GM19043 (cell line): ENCODE measurements around the gene DNAJB2.
A peak's percentile ranks its signal among the peaks of the same experiment; 100 is the strongest.

ENCODE experiments used
- ATAC-seq: cut with Tn5 transposase; IDR thresholded peaks from one replicate; pipeline ENCODE4 v1.9.1; 2021; ENCODE audit warnings: low read depth; ENCODE audit not compliant: unreplicated experiment

DNAJB2 gene

GRCh38 chr2:219279151-219279915 is at the start of gene DNAJB2:
DNAJB2 (plus strand) TSS chr2:219279366; CDS start chr2:219279834, 468 bp downstream.
- peak; percentile 85 for ATAC-seq

DNA sequence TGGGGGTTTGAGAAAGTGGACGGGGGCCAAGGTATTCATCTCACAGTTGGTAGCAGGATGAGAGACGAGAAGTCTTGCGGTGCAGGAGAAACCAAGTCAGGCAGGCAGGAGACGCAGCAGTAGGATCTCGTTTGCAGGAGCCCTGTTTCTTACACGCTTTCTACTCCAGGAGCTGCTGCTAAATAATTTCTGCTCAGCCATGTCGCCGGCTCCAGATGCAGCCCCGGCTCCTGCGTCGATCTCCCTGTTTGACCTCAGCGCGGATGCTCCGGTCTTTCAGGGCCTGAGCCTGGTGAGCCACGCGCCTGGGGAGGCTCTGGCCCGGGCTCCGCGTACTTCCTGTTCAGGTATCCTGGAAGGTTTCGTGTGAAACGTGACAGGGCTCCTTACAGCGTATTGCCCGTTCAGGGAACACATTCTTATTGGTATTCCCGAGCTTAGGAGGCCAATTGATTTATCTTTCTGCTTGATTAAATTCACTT is 49.1 kb upstream of the DNAJB2 start:
- ATAC-seq: no peak

DNA sequence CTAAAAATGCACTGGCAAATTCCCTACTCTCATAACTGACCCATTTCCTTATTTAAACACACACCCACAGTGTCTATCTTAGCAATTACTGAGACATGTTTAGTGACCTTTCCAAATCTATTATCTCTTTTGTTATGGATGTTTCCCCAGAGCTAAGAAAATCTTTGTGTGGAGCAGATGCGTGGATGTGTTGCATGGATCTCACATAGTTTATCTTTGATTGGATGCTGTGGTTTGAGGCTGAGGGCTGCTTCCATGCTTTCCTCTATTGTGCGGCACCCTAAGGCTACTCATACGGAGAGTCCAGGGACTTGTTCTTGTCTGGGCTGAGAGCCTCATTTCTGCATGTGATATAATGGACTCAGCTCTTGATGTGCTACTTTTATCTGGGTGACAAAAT is 44.8 kb upstream of the DNAJB2 start:
- ATAC-seq: no peak

GRCh38 chr2:219243291-219243761 is 35.8 kb upstream of the DNAJB2 start:
- no peak for ATAC-seq

DNA sequence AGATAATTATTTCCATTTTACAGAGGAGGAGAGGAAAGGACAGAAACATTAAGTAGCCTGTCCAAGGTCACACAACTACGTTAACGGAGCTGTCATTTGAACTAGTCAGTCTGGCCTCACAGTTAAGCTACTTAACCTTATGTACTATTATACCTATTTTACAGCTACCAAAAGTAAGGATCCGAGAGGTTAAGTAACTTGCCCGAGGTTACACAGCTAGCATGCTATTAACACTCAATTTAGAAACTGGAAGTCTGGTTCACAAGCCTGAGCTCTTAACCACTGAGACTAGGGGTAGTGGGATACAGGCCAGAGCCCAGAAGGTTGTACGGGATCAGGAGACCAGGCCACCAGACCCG is 34.4 kb upstream of the DNAJB2 start:
- no peak for ATAC-seq

DNA sequence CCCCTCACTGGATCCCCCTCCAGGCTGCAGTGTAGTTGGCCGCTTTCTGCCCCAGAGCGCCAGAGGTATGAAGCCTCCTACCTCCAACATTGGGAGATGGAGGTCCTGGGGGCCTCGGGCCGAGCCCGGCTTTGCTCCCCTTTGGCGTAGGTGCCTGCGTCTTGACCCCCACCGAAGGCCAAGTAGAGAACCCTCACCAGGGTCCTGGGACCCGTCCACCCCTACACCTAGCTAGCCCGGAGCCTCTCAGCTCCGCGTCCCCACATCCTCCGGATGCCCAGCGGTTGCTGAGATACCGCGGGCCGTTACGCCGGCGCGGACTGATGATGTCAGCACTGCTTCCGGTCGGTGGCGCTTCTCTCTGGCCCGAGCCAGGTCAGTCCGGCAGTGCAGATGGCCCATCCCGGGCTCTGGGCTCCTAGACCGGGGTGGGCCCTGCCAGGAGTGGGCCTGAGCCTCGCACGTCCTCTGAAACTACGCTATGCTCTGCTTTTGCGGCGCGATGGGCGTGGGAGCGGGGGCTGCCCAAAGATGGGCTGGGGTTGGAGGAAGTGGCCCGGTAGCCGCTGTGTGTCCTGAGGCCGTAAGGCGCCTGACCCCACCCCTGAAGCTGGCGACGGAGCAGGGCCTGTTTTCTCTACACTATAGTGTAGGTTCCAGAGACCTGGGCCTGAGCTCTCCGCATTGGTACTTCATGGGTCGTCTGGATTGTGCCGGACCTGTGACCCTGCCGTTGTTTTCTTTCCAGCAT is 33.8 kb upstream of the DNAJB2 start, which contains the start of the genes GLB1L and STK16:
Gene GLB1L, minus strand, starts transcription at position 297 of the 751 bp plus-strand sequence. CDS start 1,871 bp downstream, outside the sequence.
Gene STK16, plus strand, starts transcription at position 332 of the 751 bp plus-strand sequence. CDS start 521 bp downstream, outside the sequence.
- ATAC-seq: peak; percentile 58

DNA sequence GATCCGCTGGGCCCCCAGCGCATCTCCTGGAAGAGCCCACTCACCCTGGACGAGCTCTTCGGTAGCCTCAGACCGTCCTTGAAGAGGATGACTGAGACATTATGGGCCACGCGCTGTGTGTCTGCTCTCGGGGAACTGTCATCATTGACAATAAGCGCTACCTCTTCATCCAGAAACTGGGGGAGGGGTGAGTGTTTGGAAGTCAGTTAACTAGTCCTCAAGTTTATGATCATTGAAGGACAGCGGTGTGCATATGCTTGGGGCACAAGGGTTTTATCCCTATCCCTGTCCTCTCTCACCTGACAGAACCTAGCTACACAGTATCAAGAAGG is 33.3 kb upstream of the DNAJB2 start:
- ATAC-seq: no peak

GRCh38 chr2:219246559-219246958 is 32.6 kb upstream of the DNAJB2 start:
- no peak for ATAC-seq

DNA sequence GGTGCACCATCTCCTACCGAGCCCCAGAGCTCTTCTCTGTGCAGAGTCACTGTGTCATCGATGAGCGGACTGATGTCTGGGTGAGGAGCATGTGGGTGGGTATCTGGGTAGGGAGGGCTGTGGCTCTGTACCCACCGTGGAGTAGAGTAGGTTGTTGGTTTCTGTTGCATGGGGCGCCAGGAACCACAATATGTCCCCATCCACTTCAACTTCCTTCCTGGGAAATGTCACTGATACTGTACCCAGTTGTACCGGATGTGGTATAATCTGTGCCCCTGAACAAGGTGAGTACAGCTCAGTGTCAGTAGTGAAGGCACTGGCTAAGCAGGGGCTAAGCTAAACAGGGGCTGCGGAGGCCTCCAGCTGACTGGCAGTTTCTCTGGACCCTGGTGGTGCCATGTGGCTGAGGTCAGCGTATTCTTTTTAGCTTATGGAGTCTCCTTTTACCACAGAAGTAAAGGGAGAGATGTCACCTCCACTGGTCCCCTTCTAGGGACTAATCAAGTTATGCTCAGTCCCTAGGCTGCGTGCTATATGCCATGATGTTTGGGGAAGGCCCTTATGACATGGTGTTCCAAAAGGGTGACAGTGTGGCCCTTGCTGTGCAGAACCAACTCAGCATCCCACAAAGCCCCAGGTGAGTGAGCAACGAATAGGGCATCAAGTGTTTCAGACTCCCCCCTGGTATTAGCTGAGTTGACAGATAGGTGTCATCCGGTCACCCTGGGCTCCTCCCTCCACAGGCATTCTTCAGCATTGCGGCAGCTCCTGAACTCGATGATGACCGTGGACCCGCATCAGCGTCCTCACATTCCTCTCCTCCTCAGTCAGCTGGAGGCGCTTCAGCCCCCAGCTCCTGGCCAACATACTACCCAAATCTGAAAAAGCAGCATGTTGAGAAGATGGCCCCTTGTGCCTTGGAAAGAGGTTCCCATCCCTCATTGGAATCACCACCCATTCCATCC is 31.2 kb upstream of the DNAJB2 start:
- ATAC-seq: no peak

GRCh38 chr2:219248845-219249202 is 30.3 kb upstream of the DNAJB2 start:
- no peak for ATAC-seq

DNA sequence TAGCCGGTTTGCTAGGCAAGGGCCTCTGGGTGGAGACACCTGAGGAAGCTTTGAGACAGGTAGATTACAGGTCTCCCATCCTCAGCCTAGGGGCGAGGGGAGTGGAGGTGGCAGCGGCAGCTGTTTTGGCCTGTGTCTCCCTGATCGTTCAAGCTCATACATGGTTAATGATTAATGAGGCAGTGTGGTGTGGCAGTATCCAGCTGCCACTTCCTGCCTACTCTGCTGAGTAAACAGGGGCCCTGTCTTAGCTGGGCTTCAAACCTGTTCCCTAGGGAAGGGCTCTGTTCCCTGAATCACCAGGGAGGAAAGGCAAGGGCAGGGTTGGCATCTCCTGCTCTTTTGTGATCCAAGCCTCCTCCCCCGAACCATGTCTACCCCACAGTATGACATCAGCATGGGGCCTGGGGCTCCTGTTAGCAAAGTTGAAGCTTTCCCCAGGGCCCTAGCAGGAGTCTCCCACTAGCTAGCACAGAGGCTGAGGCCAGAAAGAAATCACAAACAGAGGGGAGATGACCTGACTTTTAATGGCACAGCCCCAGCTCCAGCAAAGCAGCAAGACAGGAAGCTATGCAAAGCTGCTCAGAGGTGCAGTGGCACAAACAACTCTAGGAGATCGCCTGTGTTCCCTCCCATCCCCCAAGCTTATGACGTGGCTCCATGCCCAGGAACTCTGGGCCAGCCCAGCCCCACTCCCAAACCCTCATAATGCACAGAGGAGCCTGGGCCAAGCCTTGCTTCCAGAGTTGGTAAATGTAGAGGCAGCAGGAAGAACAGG is 29.8 kb upstream of the DNAJB2 start:
- peak; percentile 41 for ATAC-seq

DNA sequence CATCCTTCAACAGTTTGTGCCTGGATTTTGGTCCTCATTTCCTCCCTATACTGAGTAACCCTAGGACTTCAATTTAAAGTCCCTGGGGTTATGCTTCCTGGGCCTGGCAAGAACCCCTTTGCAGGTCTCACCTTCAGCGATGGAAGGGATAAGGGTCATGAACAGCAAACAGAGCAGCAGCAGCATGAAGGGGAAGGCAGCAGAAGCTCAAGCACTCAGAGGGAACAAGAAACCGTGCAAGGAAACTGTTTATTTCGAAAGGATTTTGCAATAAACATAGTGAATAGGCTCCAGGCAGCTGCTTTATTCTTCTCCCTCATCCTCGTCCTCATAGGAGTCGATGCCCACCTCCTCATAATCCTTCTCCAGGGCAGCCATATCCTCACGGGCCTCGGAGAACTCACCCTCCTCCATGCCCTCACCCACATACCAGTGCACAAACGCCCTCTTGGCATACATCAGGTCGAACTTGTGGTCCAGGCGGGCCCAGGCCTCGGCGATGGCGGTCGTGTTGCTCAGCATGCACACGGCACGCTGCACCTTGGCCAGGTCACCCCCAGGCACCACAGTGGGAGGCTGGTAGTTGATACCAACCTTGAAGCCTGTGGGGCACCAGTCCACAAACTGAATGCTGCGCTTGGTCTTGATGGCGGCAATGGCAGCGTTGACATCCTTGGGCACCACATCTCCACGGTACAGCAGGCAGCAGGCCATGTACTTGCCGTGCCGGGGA is 29.0 kb upstream of the DNAJB2 start:
- ATAC-seq: no peak

DNA sequence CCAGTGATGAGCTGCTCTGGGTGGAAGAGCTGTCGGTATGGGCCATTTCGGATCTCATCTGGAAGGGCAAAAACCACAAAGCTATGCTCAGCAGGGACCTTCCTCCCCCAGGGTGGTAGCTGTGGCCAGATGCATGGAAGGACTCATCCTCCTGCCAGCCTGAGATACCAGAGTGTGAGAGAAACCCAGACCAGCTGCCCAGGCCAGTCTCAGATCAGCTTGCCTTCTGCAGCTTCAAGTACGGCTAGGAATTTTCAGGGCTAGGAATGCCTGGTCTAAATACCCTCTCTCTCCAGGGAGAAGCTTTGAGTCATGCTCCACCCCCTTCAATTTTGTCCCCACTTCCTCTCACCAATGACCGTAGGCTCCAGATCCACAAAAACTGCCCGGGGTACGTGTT is 27.5 kb upstream of the DNAJB2 start:
- ATAC-seq: no peak

DNA sequence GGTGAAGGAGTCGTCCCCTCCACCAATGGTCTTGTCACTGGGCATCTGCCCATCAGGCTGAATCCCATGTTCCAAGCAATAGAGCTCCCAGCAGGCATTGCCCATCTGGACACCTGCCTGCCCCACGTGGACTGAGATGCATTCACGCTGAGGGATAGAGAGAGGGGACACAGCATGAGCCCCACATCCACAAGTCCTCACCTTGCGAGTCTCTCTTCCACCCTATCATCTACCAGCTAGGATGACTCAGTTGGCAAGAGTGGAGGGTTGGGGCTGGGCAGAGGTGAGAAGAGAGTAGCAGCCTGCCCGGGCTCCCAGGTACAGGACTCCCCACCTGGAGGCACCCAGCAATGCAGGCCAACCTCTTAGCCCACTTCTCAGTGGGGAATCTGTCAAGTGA is 27.1 kb upstream of the DNAJB2 start:
- no peak for ATAC-seq

DNA sequence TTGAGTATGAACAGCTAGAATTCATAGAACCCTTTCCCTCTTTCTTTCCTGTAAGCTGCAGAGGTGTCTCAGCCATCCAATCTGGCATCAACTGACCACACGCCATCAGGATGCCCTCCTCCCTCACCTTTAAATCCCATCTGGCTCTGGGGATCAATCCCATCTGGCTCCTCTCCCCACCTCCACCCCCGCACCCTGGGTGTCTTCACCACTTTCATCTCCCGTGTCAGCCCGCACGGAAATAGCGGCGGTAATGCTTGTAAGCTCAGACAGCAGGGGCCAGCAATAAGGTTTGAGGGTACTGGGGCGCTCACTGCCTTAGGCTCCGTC is 26.6 kb upstream of the DNAJB2 start:
- no peak for ATAC-seq

DNA sequence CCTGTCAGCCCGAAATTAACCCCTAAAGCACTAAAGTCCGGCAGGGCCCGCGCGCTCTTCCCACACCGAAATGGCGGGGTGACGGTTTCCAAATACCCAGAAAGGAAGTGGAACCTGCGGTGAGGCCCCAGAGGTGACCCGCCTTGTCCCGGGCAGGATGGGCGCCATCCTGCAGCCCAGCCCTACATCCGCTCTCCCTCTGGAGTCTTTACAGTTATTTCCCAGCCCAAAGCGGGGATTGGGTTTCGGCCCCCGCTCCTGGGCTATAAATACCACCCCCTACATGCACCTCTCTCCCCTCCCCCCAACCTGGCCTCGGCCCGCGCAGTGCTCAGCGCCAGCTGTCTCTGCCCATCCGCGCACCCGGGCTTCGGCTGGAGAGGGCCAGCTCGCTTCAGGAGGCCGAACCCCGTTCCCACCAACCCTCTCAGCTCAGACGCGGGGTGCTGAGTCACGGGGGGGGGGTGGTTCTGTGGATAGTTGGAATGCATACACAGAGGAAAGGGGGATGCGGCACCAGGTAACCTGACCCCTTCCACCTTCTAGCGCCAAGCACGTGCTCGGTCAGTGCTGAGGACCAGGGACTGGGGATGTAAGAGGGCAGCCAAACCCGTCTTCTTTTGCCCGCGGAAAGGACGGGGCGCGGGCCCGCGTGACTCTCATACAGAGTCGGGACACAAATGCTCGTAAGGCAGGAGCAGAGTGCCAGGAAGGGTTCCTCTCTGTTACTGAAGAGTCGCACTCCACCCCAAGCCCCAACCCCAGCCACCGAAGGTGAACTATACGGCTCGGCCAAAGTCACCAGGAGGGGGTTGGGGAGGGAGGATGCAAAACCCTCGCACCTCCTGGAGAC is 26.0 kb upstream of the DNAJB2 start, which contains the start of gene TUBA4B:
Gene TUBA4B, plus strand, starts transcription at position 344 of the 853 bp plus-strand sequence. Its CDS starts 165 bp downstream, at position 509.
- ATAC-seq: no peak

DNA sequence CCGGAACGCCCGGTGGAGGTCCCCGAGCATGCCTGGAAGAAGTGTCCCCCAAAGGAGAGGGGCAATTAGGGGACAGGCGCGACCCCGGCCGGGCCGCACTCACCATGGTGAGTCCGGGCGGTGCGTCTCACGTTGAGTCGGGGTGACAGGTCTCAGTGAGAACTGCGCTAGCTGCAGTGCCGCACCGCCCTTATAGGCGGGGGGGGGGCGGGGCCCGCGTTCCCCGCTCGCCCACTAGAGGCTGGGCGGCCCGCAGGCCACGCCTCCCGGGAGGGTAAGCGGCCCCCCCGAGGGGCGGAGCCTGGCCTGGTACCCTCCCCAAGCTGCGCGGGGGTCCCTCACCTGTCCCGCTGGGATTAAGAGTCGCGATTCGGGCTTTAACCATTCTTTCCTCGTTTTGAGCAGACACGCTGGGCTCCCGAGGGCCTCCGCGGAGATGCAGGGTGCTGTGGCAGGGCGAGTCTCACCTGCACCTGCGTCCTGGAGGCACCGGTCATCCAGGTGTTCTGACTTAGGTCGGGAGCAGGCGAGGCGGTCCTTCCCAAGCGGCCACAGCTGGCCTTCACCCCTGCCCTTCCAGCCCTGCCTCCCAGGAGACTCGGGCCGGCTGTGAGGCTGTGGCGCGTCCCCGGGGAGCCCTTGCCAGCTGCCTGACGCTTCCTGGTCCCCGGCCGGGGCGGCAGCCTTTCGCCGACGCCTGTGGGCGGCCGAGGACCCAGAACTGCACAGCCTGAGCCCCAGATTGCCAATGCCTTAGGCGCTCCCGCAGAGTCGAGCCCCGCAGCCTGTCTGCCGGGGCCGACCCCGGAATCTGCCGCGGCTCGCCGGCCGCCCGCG is 25.2 kb upstream of the DNAJB2 start, which contains the start of gene TUBA4A:
Gene TUBA4A, minus strand, starts transcription at position 166 of the 837 bp plus-strand sequence. Its CDS starts 60 bp downstream, at position 106.
- peak; percentile 40 for ATAC-seq
